GM12801 (cell line): ENCODE data around the gene CFAP206.

ENCODE experiments used
- CTCF ChIP-seq: IDR thresholded peaks from one replicate; pipeline ENCODE4 v1.5.1; 2011; ENCODE audit warnings: control low read depth; ENCODE audit not compliant: insufficient read length; ENCODE audit errors: extremely low read depth

Gene CFAP206

GRCh38 chr6:87494761-87495422 is 87.1 kb downstream of the CFAP206 start:
- no peak for TF ChIP-seq CTCF

DNA sequence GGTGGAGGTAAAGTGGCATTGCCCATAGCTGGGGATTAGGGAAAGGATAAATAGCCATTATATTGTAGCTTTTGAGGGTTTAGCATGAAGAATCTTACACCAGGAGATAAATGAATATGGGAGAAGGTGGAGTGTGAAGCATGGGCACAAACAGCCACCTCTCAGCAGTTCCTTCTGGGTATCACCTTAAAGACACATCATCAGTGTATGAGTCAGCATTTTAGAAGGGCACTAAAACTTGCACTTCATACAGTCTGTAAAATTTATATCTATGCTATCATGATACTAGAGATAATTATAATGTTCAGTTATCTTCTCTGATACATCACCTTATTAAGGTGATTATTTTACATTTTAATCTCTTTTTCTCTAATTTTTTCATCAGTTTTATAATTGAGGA is 90.3 kb downstream of the CFAP206 start:
- no peak for TF ChIP-seq CTCF

GRCh38 chr6:87501809-87502572 is 94.2 kb downstream of the CFAP206 start:
- no peak for TF ChIP-seq CTCF

DNA sequence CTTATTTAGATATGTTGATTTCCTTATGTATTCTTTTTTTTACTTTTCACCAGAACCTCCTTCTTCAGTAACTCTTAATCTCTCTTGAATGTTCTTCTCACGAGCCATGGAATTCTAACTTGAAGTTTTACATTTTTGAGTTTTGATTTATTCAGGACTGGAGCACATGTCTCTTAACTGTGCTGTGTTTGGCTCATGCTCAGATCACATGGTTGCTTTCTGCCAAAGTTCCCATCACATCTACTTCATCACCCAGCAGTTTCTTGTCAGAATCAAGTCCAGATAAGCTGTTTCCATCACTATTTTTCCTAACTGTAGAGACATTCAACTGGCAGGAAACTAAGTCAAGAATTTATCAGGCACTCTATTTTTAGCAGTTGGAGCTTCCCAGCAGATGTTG is 96.7 kb downstream of the CFAP206 start:
- TF ChIP-seq CTCF: no peak
